Measurements from ENCODE around the gene GNB1. TPM values are rescaled to one million over a fixed set of nuclear protein-coding genes. Genes with fewer than 3 reads are reported as not detected.

GNB1 gene
- polyA plus RNA-seq, 3 donors, result 41.9 to 357 (median 111) TPM

- WGBS (ENCODE audit: insufficient coverage), result 100% methylated on average over 3 of the region's 3 CpGs
- peaks cover 0 to 3% of the 10 kb centered on the region in 2 donors for H3K9me3 ChIP-seq (replicated peaks in 1 of 2; ENCODE audit: control insufficient read depth in 1 of 2, insufficient read depth in 1 of 2, low read length in 2 of 2)
- intact Hi-C loops (cut with micrococcal nuclease), result no loop called here
- Mint-ChIP-seq H3K4me1 (peaks cover 51% of the 10 kb centered on the region), H3K27me3 (ENCODE audit: low read depth in 3 of 3) (no peaks in the 10 kb centered on the region), H3K4me3 (no peak overlapping the region), H3K36me3 (peaks cover 55 to 83% of the 10 kb centered on the region in 2 donors), H3K27ac (peak overlapping the region in 2 of 7 donors; percentile 49 to 58), H3K9me3 (peaks cover 0 to 8% (median 0%) of the 10 kb centered on the region in 7 donors)
- no peak for DNase-seq
- TF ChIP-seq, protein P1, sequence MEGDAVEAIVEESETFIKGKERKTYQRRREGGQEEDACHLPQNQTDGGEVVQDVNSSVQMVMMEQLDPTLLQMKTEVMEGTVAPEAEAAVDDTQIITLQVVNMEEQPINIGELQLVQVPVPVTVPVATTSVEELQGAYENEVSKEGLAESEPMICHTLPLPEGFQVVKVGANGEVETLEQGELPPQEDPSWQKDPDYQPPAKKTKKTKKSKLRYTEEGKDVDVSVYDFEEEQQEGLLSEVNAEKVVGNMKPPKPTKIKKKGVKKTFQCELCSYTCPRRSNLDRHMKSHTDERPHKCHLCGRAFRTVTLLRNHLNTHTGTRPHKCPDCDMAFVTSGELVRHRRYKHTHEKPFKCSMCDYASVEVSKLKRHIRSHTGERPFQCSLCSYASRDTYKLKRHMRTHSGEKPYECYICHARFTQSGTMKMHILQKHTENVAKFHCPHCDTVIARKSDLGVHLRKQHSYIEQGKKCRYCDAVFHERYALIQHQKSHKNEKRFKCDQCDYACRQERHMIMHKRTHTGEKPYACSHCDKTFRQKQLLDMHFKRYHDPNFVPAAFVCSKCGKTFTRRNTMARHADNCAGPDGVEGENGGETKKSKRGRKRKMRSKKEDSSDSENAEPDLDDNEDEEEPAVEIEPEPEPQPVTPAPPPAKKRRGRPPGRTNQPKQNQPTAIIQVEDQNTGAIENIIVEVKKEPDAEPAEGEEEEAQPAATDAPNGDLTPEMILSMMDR (IDR thresholded peaks at IDR 0.05), result no peak
- H3K4me1 ChIP-seq (ENCODE audit: control insufficient read depth in 1 of 2, insufficient read depth in 2 of 2, low read length in 2 of 2), result peaks cover 27 to 45% of the 10 kb centered on the region in 2 donors
- H3K79me2 ChIP-seq (ENCODE audit: insufficient read depth, low read length), result peaks cover 100% of the 10 kb centered on the region
- peaks cover 100% of the 10 kb centered on the region for H4K20me1 ChIP-seq (ENCODE audit: insufficient read depth, low read length)
- H3K27ac ChIP-seq (ENCODE audit: low read depth in 1 of 2, low read length in 2 of 2), result peak overlapping the region in 1 of 2 donors; percentile 17
- H3K27me3 ChIP-seq (ENCODE audit: control insufficient read depth in 2 of 2, insufficient read depth in 2 of 2, low read length in 2 of 2), result no peaks in the 10 kb centered on the region
- no peak overlapping the region for H3K4me2 ChIP-seq (replicated peaks; ENCODE audit: extremely low read depth, low read length, poor library complexity, severe bottlenecking)
- H3K36me3 ChIP-seq (replicated peaks in 1 of 2; ENCODE audit: control insufficient read depth in 1 of 2, insufficient read depth in 2 of 2, low read length in 2 of 2), result peaks cover 41 to 72% of the 10 kb centered on the region in 2 donors
- H2AFZ ChIP-seq (ENCODE audit: insufficient read depth, low read depth, low read length, poor library complexity, severe bottlenecking), result no peak overlapping the region
- no peak overlapping the region for H3K4me3 ChIP-seq (replicated peaks in 1 of 3; ENCODE audit: low read depth in 2 of 3, low read length in 3 of 3)
- no peak overlapping the region for H3K9ac ChIP-seq (ENCODE audit: insufficient read depth, low read length, poor library complexity, severe bottlenecking)
Measured at GRCh38 chr1:1771096-1771495, 119.8 kb downstream of the GNB1 start.

DNA sequence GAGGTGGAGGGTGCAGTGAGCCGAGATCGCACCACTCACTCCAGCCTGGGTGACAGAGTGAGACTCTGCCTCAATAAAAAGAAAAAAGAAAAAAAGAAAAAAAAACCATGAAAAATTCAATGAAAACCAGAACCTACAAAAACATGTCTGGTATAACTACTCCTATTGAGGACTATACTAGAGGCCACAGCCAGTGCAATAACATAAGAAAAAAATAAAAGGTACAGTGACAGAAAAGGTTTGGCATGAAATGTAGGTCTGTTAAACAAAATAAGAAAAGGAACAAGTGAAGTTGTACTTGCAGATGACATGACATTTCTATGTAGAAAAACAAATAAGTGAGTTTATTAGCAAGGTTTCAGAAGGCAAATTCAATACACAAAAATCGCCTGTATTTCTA, 120.8 kb downstream of the GNB1 start:
- TF ChIP-seq, protein P1 (IDR thresholded peaks at IDR 0.05), result no peak
- Histone ChIP-seq H3K27me3 (ENCODE audit: control insufficient read depth in 2 of 2, insufficient read depth in 2 of 2, low read length in 2 of 2) (no peaks in the 10 kb centered on the region), H2AFZ (ENCODE audit: insufficient read depth, low read depth, low read length, poor library complexity, severe bottlenecking) (no peak overlapping the region), H3K36me3 (replicated peaks in 1 of 2; ENCODE audit: control insufficient read depth in 1 of 2, insufficient read depth in 2 of 2, low read length in 2 of 2) (peaks cover 43 to 79% of the 10 kb centered on the region in 2 donors), H3K4me2 (replicated peaks; ENCODE audit: extremely low read depth, low read length, poor library complexity, severe bottlenecking) (no peak overlapping the region), H3K9ac (ENCODE audit: insufficient read depth, low read length, poor library complexity, severe bottlenecking) (no peak overlapping the region), H4K20me1 (ENCODE audit: insufficient read depth, low read length) (peaks cover 100% of the 10 kb centered on the region), H3K4me1 (ENCODE audit: control insufficient read depth in 1 of 2, insufficient read depth in 2 of 2, low read length in 2 of 2) (peaks cover 27 to 45% of the 10 kb centered on the region in 2 donors), H3K27ac (ENCODE audit: low read depth in 1 of 2, low read length in 2 of 2) (no peak overlapping the region), H3K79me2 (ENCODE audit: insufficient read depth, low read length) (peaks cover 100% of the 10 kb centered on the region), H3K4me3 (replicated peaks in 1 of 3; ENCODE audit: low read depth in 2 of 3, low read length in 3 of 3) (no peak overlapping the region), H3K9me3 (replicated peaks in 1 of 2; ENCODE audit: control insufficient read depth in 1 of 2, insufficient read depth in 1 of 2, low read length in 2 of 2) (peaks cover 0 to 3% of the 10 kb centered on the region in 2 donors)
- WGBS (ENCODE audit: insufficient coverage), result no CpG with 5 or more reads among the region's 3 CpGs
- H3K27me3 Mint-ChIP-seq (ENCODE audit: low read depth in 3 of 3), result no peaks in the 10 kb centered on the region
- peak overlapping the region in 1 of 7 donors; percentile 43 for H3K27ac Mint-ChIP-seq
- peaks cover 57 to 80% of the 10 kb centered on the region in 2 donors for H3K36me3 Mint-ChIP-seq
- intact Hi-C loops (cut with micrococcal nuclease), result no loop called here
- no peak overlapping the region for H3K4me3 Mint-ChIP-seq
- peaks cover 0 to 8% (median 0%) of the 10 kb centered on the region in 7 donors for H3K9me3 Mint-ChIP-seq
- H3K4me1 Mint-ChIP-seq, result peaks cover 46% of the 10 kb centered on the region
- no peak for DNase-seq
